GOT3 (cell line): ENCODE results near the gene SBNO1.
"Not testable (repeated sequence)": the region's sequence is repeated elsewhere in the genome, so short reads cannot be mapped to it uniquely, and the experiment has no call there.

ENCODE experiments used
- DNase-seq: peaks from one replicate; lab custom pipeline; 2025; ENCODE audit warnings: mixed read lengths; lab: John Stamatoyannopoulos, UW

SBNO1 gene

GRCh38 chr12:123248996-123249741, 115.5 kb downstream of the SBNO1 start:
- DNase-seq = not testable (repeated sequence)

- not testable (repeated sequence) for DNase-seq
Observed at GRCh38 chr12:123248129-123248528, 116.5 kb downstream of the SBNO1 start.

- no peak for DNase-seq
Observed at GRCh38 chr12:123245678-123246077, 119.0 kb downstream of the SBNO1 start.

- DNase-seq = no peak
Observed at GRCh38 chr12:123243671-123244262, 120.9 kb downstream of the SBNO1 start.

- DNase-seq = no peak
Observed at GRCh38 chr12:123242116-123242904, 122.3 kb downstream of the SBNO1 start.
